AG20443 (cell line): Measurements from ENCODE around the gene KLHL5.
A peak's percentile ranks its signal among the peaks of the same experiment; 100 is the strongest.

Experiments
- DNase-seq: peaks from one replicate; pipeline ENCODE4 v3.0.0; 2012; ENCODE audit warnings: low spot score, mixed read lengths

Gene KLHL5

GRCh38 chr4:39043861-39044363 lies 18.1 kb upstream of the KLHL5 start:
- no peak for DNase-seq

- peak; percentile 93 for DNase-seq
These were observed 17.6 kb upstream of the KLHL5 start for GRCh38 chr4:39044364-39044955.

GRCh38 chr4:39044956-39045826 lies 16.8 kb upstream of the KLHL5 start:
- peak; percentile 73 for DNase-seq

GRCh38 chr4:39045827-39046221 lies 16.2 kb upstream of the KLHL5 start:
- no peak for DNase-seq

- DNase-seq: no peak
These were observed 15.8 kb upstream of the KLHL5 start for GRCh38 chr4:39046249-39046648.

GRCh38 chr4:39047681-39048080 lies 14.4 kb upstream of the KLHL5 start:
- DNase-seq: no peak

GRCh38 chr4:39048311-39048710 lies 13.7 kb upstream of the KLHL5 start:
- no peak for DNase-seq

GRCh38 chr4:39050590-39050989 lies 11.4 kb upstream of the KLHL5 start:
- no peak for DNase-seq

- no peak for DNase-seq
These were observed 10.5 kb upstream of the KLHL5 start for GRCh38 chr4:39051492-39051891.

GRCh38 chr4:39053983-39054382 lies 8.0 kb upstream of the KLHL5 start:
- no peak for DNase-seq

- DNase-seq: no peak
These were observed 7.5 kb upstream of the KLHL5 start for GRCh38 chr4:39054497-39054896.

- DNase-seq: no peak
These were observed 6.0 kb upstream of the KLHL5 start for GRCh38 chr4:39056023-39056422.

GRCh38 chr4:39061457-39061856 lies 575 bp upstream of the KLHL5 start:
- DNase-seq: no peak

- DNase-seq: no peak
These were observed 702 bp downstream of the KLHL5 start for GRCh38 chr4:39062770-39063097.

GRCh38 chr4:39063430-39063829 lies 1.4 kb downstream of the KLHL5 start:
- DNase-seq: no peak

GRCh38 chr4:39066371-39066770 lies 4.3 kb downstream of the KLHL5 start:
- no peak for DNase-seq

- DNase-seq: no peak
These were observed 5.0 kb downstream of the KLHL5 start for GRCh38 chr4:39067031-39067430.

- DNase-seq: no peak
These were observed 5.4 kb downstream of the KLHL5 start for GRCh38 chr4:39067451-39067850.

GRCh38 chr4:39068907-39069306 lies 6.9 kb downstream of the KLHL5 start:
- no peak for DNase-seq

GRCh38 chr4:39078829-39079228 lies 16.8 kb downstream of the KLHL5 start:
- DNase-seq: no peak

- peak; percentile 32 for DNase-seq
These were observed 21.1 kb downstream of the KLHL5 start for GRCh38 chr4:39083164-39083563.

GRCh38 chr4:39085891-39086290 lies 23.9 kb downstream of the KLHL5 start:
- peak; percentile 20 for DNase-seq

- DNase-seq: no peak
These were observed 34.8 kb downstream of the KLHL5 start for GRCh38 chr4:39096847-39097246.

GRCh38 chr4:39097290-39097689 lies 35.3 kb downstream of the KLHL5 start:
- DNase-seq: no peak
